HL-60 (cell line): ENCODE measurements around the gene CABCOCO1.

Experiments
- DNase-seq, 2 experiments: peaks; one replicate each; pipeline ENCODE4 v3.0.0-alpha.2; 2010 to 2020; ENCODE audit warnings: low read depth in 1 of 2, low spot score in 1 of 2
- H3K27ac ChIP-seq: fragments of 250-450 bp; sonication (Bioruptor Pico); replicated peaks from 2 replicates; pipeline ENCODE4 v1.5.1; 2020; ENCODE audit warnings: mild to moderate bottlenecking, moderate library complexity
- H3K27me3 ChIP-seq: fragments of 250-450 bp; sonication (Bioruptor Pico); 2 replicates; pipeline ENCODE4 v1.5.1; 2021; ENCODE audit warnings: mild to moderate bottlenecking, moderate library complexity; ENCODE audit not compliant: insufficient read depth, poor library complexity, severe bottlenecking
- H3K4me3 ChIP-seq: replicated peaks from 2 replicates; pipeline ENCODE4 v1.5.1; 2011; ENCODE audit warnings: mild to moderate bottlenecking, control low read depth, low read length; ENCODE audit not compliant: insufficient read depth
- CTCF ChIP-seq: IDR thresholded peaks from one replicate; pipeline ENCODE4 v1.5.1; 2011; ENCODE audit warnings: low read length, control low read depth, inconsistent platforms; ENCODE audit not compliant: insufficient read depth
- GABPA ChIP-seq: IDR thresholded peaks from 2 replicates; pipeline ENCODE4 v1.6.1; 2012; ENCODE audit warnings: low read depth
- POLR2AphosphoS5 ChIP-seq: IDR thresholded peaks from 2 replicates; pipeline ENCODE4 v1.6.1; 2012; ENCODE audit warnings: low read depth
- REST ChIP-seq: IDR thresholded peaks from 2 replicates; pipeline ENCODE4 v1.6.1; 2012; ENCODE audit warnings: low read depth; ENCODE audit not compliant: insufficient replicate concordance
- SPI1 ChIP-seq: IDR thresholded peaks from 2 replicates; pipeline ENCODE4 v1.6.1; 2012; ENCODE audit warnings: low read depth, mild to moderate bottlenecking, borderline replicate concordance

CABCOCO1 gene

DNA sequence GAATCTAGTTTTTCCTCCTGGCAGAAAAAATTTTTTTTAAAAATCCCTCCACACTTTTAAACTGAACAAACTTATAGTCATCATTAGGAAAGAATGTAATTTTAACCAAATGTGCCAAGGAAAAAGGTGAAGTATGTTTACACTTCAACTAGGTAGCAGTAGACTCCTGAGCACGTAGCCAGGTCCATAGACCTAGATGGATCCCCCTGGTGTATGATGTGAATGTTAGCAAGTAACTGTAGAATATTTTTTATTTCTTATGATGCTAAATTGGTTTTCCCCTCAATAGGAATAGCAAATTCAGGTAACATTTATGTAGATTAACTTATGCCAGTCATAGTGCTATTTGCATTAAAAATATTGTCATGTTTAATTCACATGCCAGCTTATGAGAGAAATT is 19.6 kb downstream of the CABCOCO1 start:
- DNase-seq, result no peak
- no peak for TF ChIP-seq GABPA
- no peak for TF ChIP-seq REST
- no peak for TF ChIP-seq POLR2AphosphoS5
- TF ChIP-seq CTCF, result no peak
- no peak for TF ChIP-seq SPI1
- no peak overlapping the region for H3K4me3 ChIP-seq

DNA sequence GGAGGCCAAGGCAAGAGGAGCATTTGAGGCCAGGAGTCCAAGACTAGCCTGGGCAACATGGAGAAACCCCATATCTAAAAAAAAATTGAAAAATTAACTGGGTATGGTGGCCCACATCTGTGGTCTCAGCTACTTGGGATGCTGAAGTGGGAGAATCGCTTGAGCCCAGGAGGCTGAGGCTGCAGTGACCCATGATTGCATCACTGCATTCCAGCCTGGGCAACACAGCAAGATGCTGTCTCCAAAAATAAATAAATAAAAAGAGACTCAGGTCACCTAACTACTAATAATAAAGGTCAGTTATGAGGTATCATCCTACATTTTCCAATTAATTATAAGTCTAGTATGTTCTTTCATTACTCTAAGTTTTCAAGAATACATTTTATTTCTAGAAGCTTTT is 20.6 kb downstream of the CABCOCO1 start:
- Histone ChIP-seq H3K27me3 (no peaks in the 10 kb centered on the region), H3K4me3 (no peak overlapping the region), H3K27ac (no peak overlapping the region)
- no peak for DNase-seq
- TF ChIP-seq CTCF, result no peak
- TF ChIP-seq POLR2AphosphoS5, result no peak
- TF ChIP-seq SPI1, result no peak

More for the DNA sequence above, 19.6 kb downstream of the CABCOCO1 start:
- Histone ChIP-seq H3K27me3 (no peaks in the 10 kb centered on the region), H3K27ac (no peak overlapping the region)

DNA sequence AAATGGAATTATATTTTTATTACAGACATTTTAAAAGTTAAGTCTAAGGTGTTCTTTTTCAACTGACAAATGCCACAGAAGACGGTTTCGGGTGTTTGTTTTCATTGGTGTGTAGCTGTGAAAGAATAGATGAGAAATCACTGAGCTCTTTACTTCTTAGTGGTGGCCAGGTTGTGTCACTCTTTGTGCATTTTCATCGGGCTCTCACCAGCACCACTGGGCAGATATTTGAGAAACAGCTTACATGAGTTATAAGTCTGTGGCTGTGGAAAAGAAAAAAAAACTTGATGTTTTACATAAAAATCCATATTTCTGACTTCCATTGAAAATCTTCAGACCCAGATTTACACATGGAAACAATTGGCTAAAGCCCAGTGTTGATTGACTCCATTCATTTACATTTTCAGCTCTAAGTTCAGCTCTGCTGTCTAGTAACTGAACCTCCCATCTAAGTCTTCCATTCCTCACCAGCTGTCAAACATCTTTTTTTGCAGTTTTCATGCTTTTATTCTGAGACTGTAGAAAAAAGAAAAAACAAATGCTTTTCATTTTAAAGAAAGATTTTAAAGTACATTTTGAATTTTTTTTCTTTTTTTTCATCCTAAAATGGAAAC is 22.3 kb downstream of the CABCOCO1 start:
- Histone ChIP-seq H3K27ac (no peak overlapping the region), H3K27me3 (no peaks in the 10 kb centered on the region), H3K4me3 (no peak overlapping the region)
- TF ChIP-seq POLR2AphosphoS5, result no peak
- TF ChIP-seq GABPA, result no peak
- no peak for TF ChIP-seq CTCF
- no peak for TF ChIP-seq REST
- TF ChIP-seq SPI1, result no peak
- DNase-seq, result no peak
